Motor neuron (in vitro differentiated cells): ENCODE data around the gene RAB6A. TPM values are rescaled to one million over a fixed set of nuclear protein-coding genes. Genes with fewer than 3 reads are reported as not detected.
"Not testable (repeated sequence)": the region's sequence is repeated elsewhere in the genome, so short reads cannot be mapped to it uniquely, and the experiment has no call there.

ENCODE experiments used
- ATAC-seq, 8 experiments: fragments of 200-7000 bp; cut with Tn5 transposase; replicated peaks in 6 of 8; 2 replicates each; pipeline ENCODE4 v1.8.0; 2021; ENCODE audit warnings: mild to moderate bottlenecking in 8 of 8, moderate library complexity in 8 of 8
- H3K27ac ChIP-seq, 2 donors: fragments of 250-450 bp; sonication (Bioruptor Pico); 2 replicates each; pipeline ENCODE4 v1.9.0; 2021; ENCODE audit warnings: antibody characterized with exemption in 2 of 2, mild to moderate bottlenecking in 2 of 2, moderate library complexity in 1 of 2
- H3K4me1 ChIP-seq, 2 donors: fragments of 250-450 bp; sonication (Bioruptor Pico); replicated peaks in 1 of 2; 2 replicates each; pipeline ENCODE4 v1.6.1; 2021; ENCODE audit warnings: antibody characterized with exemption in 2 of 2, mild to moderate bottlenecking in 2 of 2, moderate library complexity in 1 of 2
- H3K4me3 ChIP-seq, 5 donors: fragments of 250-450 bp; sonication (Bioruptor Pico); 2 replicates each; pipeline ENCODE4 v1.9.0; 2021; ENCODE audit warnings: antibody characterized with exemption in 5 of 5, mild to moderate bottlenecking in 5 of 5, moderate library complexity in 4 of 5
- WGBS, 10 experiments: fragments of 450-650 bp; shearing (Covaris generic); methylation state at CpG; one replicate each; pipeline ENCODE4 v1.0.0; 2022; 5-methylcytosine and 5-hydroxymethylcytosine counted together
- in situ Hi-C, 9 experiments: fragments of 400-800 bp; cut with MboI; loops; one replicate each; pipeline ENCODE4 v1.15.0; 2021; ENCODE audit warnings: low sequenced_read_pairs in 9 of 9, low pct_unique_long_range_greater_than_20kb in 2 of 9; ENCODE audit not compliant: unreplicated experiment in 9 of 9
- total RNA-seq, 8 experiments: library from RNA; unstranded; fragments of 300-600 nt; gene quantifications; 2 replicates each; pipeline versions ENCODE4 v1.2.3 to v1.2.4, GENCODE V29; 2022

Gene RAB6A
- total RNA-seq, 8 experiments from 2014 or later: 61.5 to 173 (median 100) TPM

GRCh38 chr11:73785467-73785866, 24.6 kb upstream of the RAB6A start:
- H3K27ac ChIP-seq, H3K4me3 ChIP-seq, ATAC-seq, in situ Hi-C loops: not testable (repeated sequence)
- peaks cover 28 to 30% of the 10 kb centered on the region in 2 donors for H3K4me1 ChIP-seq

- no peak for ATAC-seq
- in situ Hi-C loops: no loop called here
These were observed 23.9 kb upstream of the RAB6A start for GRCh38 chr11:73784734-73785133.

GRCh38 chr11:73784080-73784634, 23.3 kb upstream of the RAB6A start:
- WGBS, 10 experiments: 37 to 95% (median 83%) methylated on average over 2 to 6 of the region's 6 CpGs; no CpG with 5 or more reads in 2 of the 10 experiments
- in situ Hi-C loops: no loop called here
- peak overlapping the region; percentile 62 to 64 for H3K27ac ChIP-seq

More at GRCh38 chr11:73784734-73785133, 23.9 kb upstream of the RAB6A start:
- peak overlapping the region; percentile 62 to 64 for H3K27ac ChIP-seq
- peaks cover 28 to 35% of the 10 kb centered on the region in 2 donors for H3K4me1 ChIP-seq
- WGBS, 10 experiments: 60 to 100% (median 100%) methylated on average over 1 of the region's 1 CpG; no CpG with 5 or more reads in 3 of the 10 experiments
- H3K4me3 ChIP-seq: no peak overlapping the region

GRCh38 chr11:73783483-73784020, 22.7 kb upstream of the RAB6A start:
- ATAC-seq: no peak
- Histone ChIP-seq H3K4me3 (no peak overlapping the region), H3K4me1 (peaks cover 20 to 32% of the 10 kb centered on the region in 2 donors), H3K27ac (peak overlapping the region in 1 of 2 donors; percentile 64)
- WGBS, 10 experiments: 80 to 100% (median 89%) methylated on average over 1 to 5 of the region's 5 CpGs
- in situ Hi-C loops: no loop called here

More at GRCh38 chr11:73784080-73784634, 23.3 kb upstream of the RAB6A start:
- peak in 1 of 8 experiments; percentile 4 for ATAC-seq
- Histone ChIP-seq H3K4me1 (peaks cover 26 to 34% of the 10 kb centered on the region in 2 donors), H3K4me3 (no peak overlapping the region)

GRCh38 chr11:73781303-73781702, 20.4 kb upstream of the RAB6A start:
- in situ Hi-C loops: no loop called here
- WGBS, 10 experiments: 63 to 96% (median 91%) methylated on average over 2 to 6 of the region's 6 CpGs
- Histone ChIP-seq H3K4me1 (peaks cover 13 to 26% of the 10 kb centered on the region in 2 donors), H3K4me3 (no peak overlapping the region), H3K27ac (no peak overlapping the region)
- ATAC-seq: no peak

GRCh38 chr11:73779084-73779902, 18.4 kb upstream of the RAB6A start:
- peaks cover 4 to 15% of the 10 kb centered on the region in 2 donors for H3K4me1 ChIP-seq
- ATAC-seq: peak; percentile 95 to 98 (median 96)
- WGBS, 10 experiments: 0 to 4% (median 0%) methylated on average over 3 to 17 of the region's 30 CpGs
- H3K4me3 ChIP-seq: peak overlapping the region; percentile 42 to 61 (median 44)
- in situ Hi-C loops: no loop called here
- H3K27ac ChIP-seq: peak overlapping the region; percentile 99

GRCh38 chr11:73770811-73771210, 9.9 kb upstream of the RAB6A start:
- ATAC-seq: peak in 1 of 8 experiments; percentile 13
- 73 to 100% (median 92%) methylated on average over 1 to 7 of the region's 7 CpGs for WGBS, 10 experiments
- H3K4me1 ChIP-seq: peaks cover 0 to 15% of the 10 kb centered on the region in 2 donors

GRCh38 chr11:73766763-73767162, 5.9 kb upstream of the RAB6A start:
- peak in 4 of 8 experiments; percentile 16 to 46 (median 28) for ATAC-seq
- Histone ChIP-seq H3K4me1 (peaks cover 0 to 16% of the 10 kb centered on the region in 2 donors), H3K4me3 (no peak overlapping the region), H3K27ac (no peak overlapping the region)
- in situ Hi-C loops: no loop called here
- WGBS, 10 experiments: 50 to 100% (median 83%) methylated on average over 1 of the region's 1 CpG; no CpG with 5 or more reads in 1 of the 10 experiments

More at GRCh38 chr11:73770811-73771210, 9.9 kb upstream of the RAB6A start:
- H3K4me3 ChIP-seq, H3K27ac ChIP-seq, in situ Hi-C loops: not testable (repeated sequence)

- in situ Hi-C loops: no loop called here
These were observed 1.9 kb upstream of the RAB6A start for GRCh38 chr11:73762732-73763131.

GRCh38 chr11:73761403-73761945, 600 bp upstream of the RAB6A start:
- in situ Hi-C loops: no loop called here
- H3K4me1 ChIP-seq: peaks cover 6 to 20% of the 10 kb centered on the region in 2 donors
- ATAC-seq: peak in 6 of 8 experiments; percentile 2 to 17 (median 6)
- peak overlapping the region; percentile 24 to 99 (median 73) for H3K4me3 ChIP-seq
- 83 to 100% (median 88%) methylated on average over 3 to 4 of the region's 16 CpGs; no CpG with 5 or more reads in 6 of the 10 experiments for WGBS, 10 experiments
- peak overlapping the region; percentile 87 to 92 for H3K27ac ChIP-seq

More at GRCh38 chr11:73762732-73763131, 1.9 kb upstream of the RAB6A start:
- H3K27ac ChIP-seq: no peak overlapping the region
- no peak overlapping the region for H3K4me3 ChIP-seq
- no peak for ATAC-seq
- H3K4me1 ChIP-seq: peaks cover under 1 to 22% of the 10 kb centered on the region in 2 donors

GRCh38 chr11:73760135-73760678, 667 bp downstream of the RAB6A start:
- WGBS, 10 experiments: 0% methylated on average over 1 to 2 of the region's 44 CpGs; no CpG with 5 or more reads in 8 of the 10 experiments
- Histone ChIP-seq H3K4me3 (peak overlapping the region; percentile 73 to 99 (median 85)), H3K4me1 (peaks cover 6 to 12% of the 10 kb centered on the region in 2 donors), H3K27ac (peak overlapping the region; percentile 88)
- ATAC-seq: peak; percentile 0 to 12 (median 2)
- in situ Hi-C loops: no loop called here

- WGBS, 10 experiments: 0 to 7% (median 0%) methylated on average over 2 to 8 of the region's 8 CpGs; no CpG with 5 or more reads in 3 of the 10 experiments
- H3K4me1 ChIP-seq: peaks cover 6 to 12% of the 10 kb centered on the region in 2 donors
- peak overlapping the region; percentile 73 to 99 (median 85) for H3K4me3 ChIP-seq
- peak overlapping the region; percentile 88 for H3K27ac ChIP-seq
- ATAC-seq: no peak
- in situ Hi-C loops: no loop called here
These were observed 1.2 kb downstream of the RAB6A start for GRCh38 chr11:73759610-73760134.
